ENCODE measurements around the gene PPP2R3A. TPM values are rescaled to one million over a fixed set of nuclear protein-coding genes. Genes with fewer than 3 reads are reported as not detected.

Gene PPP2R3A
- total and polyA plus RNA-seq, 2 donors (not counting 3 experiments of a cell fraction or from before 2014, with no cell fraction given) = 3.3 to 14.6 TPM

GRCh38 chr3:136008221-136008620, 42.7 kb downstream of the PPP2R3A start:
- no peaks in the 10 kb centered on the region for H3K79me2 ChIP-seq (ENCODE audit: control insufficient read depth, insufficient read depth, low read length)
- CTCF ChIA-PET = no interaction called here
- H3K36me3 ChIP-seq (ENCODE audit: control insufficient read depth in 2 of 2, extremely low read depth in 1 of 2, insufficient read depth in 2 of 2, low read length in 2 of 2) = no peaks in the 10 kb centered on the region
- peaks cover under 1% of the 10 kb centered on the region for H3K4me1 ChIP-seq (ENCODE audit: control insufficient read depth, extremely low read depth, insufficient read depth, low read length)
- FAIRE-seq = no peak
- no peak overlapping the region for H2AFZ ChIP-seq (ENCODE audit: low read depth, low read length)
- no peak overlapping the region for H3K9ac ChIP-seq (replicated peaks; ENCODE audit: extremely low read depth, insufficient read depth, low read length)
- no peak for DNase-seq (ENCODE audit: low read depth, low spot score)
- TF ChIP-seq EZH2 (IDR thresholded peaks at IDR 0.05; ENCODE audit: borderline replicate concordance, low read depth, low read length, severe bottlenecking) (no peak), FOS (IDR thresholded peaks at IDR 0.05; ENCODE audit: borderline replicate concordance, insufficient read depth, low read length) (no peak), JUN (IDR thresholded peaks at IDR 0.05; ENCODE audit: borderline replicate concordance, insufficient read depth, insufficient read length, low read depth) (no peak), POLR2A (IDR thresholded peaks at IDR 0.05; ENCODE audit: low read depth, low read length) (no peak), CTCF (IDR thresholded peaks at IDR 0.05; ENCODE audit: extremely low read depth in 1 of 2, insufficient read depth in 1 of 2, low read depth in 1 of 2, low read length in 2 of 2) (no peak), GATA2 (IDR thresholded peaks at IDR 0.05; ENCODE audit: insufficient read depth, insufficient read length, low read depth, low read length) (no peak), MYC (IDR thresholded peaks at IDR 0.05; ENCODE audit: low read depth, low read length) (no peak), POLR2AphosphoS5 (IDR thresholded peaks at IDR 0.05; ENCODE audit: insufficient read depth, low read depth, low read length) (no peak), MAX (IDR thresholded peaks at IDR 0.05; ENCODE audit: insufficient read depth, insufficient read length) (no peak)
- dilution Hi-C loops (cut with MboI; ENCODE audit: extremely low pct_ligation_motif_present, low sequenced_read_pairs) = no loop called here
- no TSS peak for BruUV-seq (replicated peaks)
- H3K27ac ChIP-seq (ENCODE audit: insufficient read depth, low read depth, low read length) = no peak overlapping the region
- H3K27me3 ChIP-seq (ENCODE audit: control insufficient read depth in 2 of 2, insufficient read depth in 2 of 2, low read length in 2 of 2) = no peaks in the 10 kb centered on the region
- H4K20me1 ChIP-seq (replicated peaks; ENCODE audit: control insufficient read depth, extremely low read depth, insufficient read depth, low read length) = no peaks in the 10 kb centered on the region
- POLR2A ChIA-PET = no interaction called here
- H3K9me3 ChIP-seq (replicated peaks; ENCODE audit: control insufficient read depth, insufficient read depth, low read length) = no peaks in the 10 kb centered on the region
- intact Hi-C loops (cut with micrococcal nuclease) = no loop called here
- H3K4me2 ChIP-seq (ENCODE audit: insufficient read depth, low read length) = no peak overlapping the region
- no peak overlapping the region for H3K4me3 ChIP-seq (replicated peaks in 1 of 3; ENCODE audit: insufficient read depth in 1 of 3, low read depth in 1 of 3, low read length in 3 of 3)
- H3K9me1 ChIP-seq (replicated peaks; ENCODE audit: control insufficient read depth, extremely low read depth, insufficient read depth, low read length) = peaks cover 2% of the 10 kb centered on the region

All from endothelial cell of umbilical vein (primary cell).